Mucosa of descending colon (tissue), 3 donors: ENCODE measurements around the gene MEI1. TPM values are rescaled to one million over a fixed set of nuclear protein-coding genes. Genes with fewer than 3 reads are reported as not detected.

ENCODE experiments used
- ATAC-seq: fragments of 200-7000 bp; cut with Tn5 transposase; one replicate; pipeline ENCODE4 v1.9.1; 2020; ENCODE audit warnings: mild to moderate bottlenecking, moderate library complexity
- DNase-seq, 3 donors: peaks; one replicate each; pipeline ENCODE4 v3.0.0-alpha.2; 2020
- H3K36me3 ChIP-seq: fragments of 200-600 bp; one replicate; pipeline ENCODE4 v1.8.0; 2021; ENCODE audit warnings: low read depth, mild to moderate bottlenecking
- H3K4me1 ChIP-seq: fragments of 200-600 bp; one replicate; pipeline ENCODE4 v1.8.0; 2021; ENCODE audit warnings: low read depth, mild to moderate bottlenecking
- H3K4me3 ChIP-seq: fragments of 200-600 bp; one replicate; pipeline ENCODE4 v1.8.0; 2021; ENCODE audit warnings: mild to moderate bottlenecking
- H3K9me3 ChIP-seq: fragments of 200-600 bp; one replicate; pipeline ENCODE4 v1.8.0; 2021; ENCODE audit warnings: mild to moderate bottlenecking
- CTCF ChIP-seq: fragments of 200-600 bp; IDR thresholded peaks from one replicate; pipeline ENCODE4 v1.8.0; 2022; ENCODE audit warnings: antibody characterized with exemption, mild to moderate bottlenecking
- intact Hi-C, 2 donors: fragments of 100-400 bp; cut with DNase I in 1 of 2; cut with micrococcal nuclease in 1 of 2; formaldehyde crosslinking; loops; one replicate each; pipeline versions ENCODE4 v1.11.0 to v1.11.1; 2022; cut with DNase I, micrococcal nuclease
- long read RNA-seq, 2 donors: library from polyadenylated mRNA; unstranded; transcript quantifications; one replicate each; pipeline ENCODE4 v2.0.0, GENCODE V29; 2019 to 2021
- total RNA-seq, 3 donors: library from RNA; stranded (reverse); fragmentation: NEBNext Ultra II Directional in 2 of 3; extraction: Animal tissue kit (Norgen Biotek cat#: 25700) in 2 of 3; gene quantifications; one replicate each; pipeline versions ENCODE4 v1.2.1 to v1.2.4, GENCODE V29; 2021 to 2023
- donor health status: DM: no; HTN: no; CAD: no; lungs with moderate emphysema.
- donor health status: DM: no; HTN: no; CAD: no.
- donor health status: DM: no; HTN: yes; CAD: no.

The MEI1 gene
- total RNA-seq: 1 to 10 TPM; 1.4 to 6.4 (median 1.8) TPM
- long read RNA-seq, donor 1, partial matches to known transcripts: 0 of 1 reads
- long read RNA-seq, donor 1, other reads (novel, unspliced or antisense): 0 of 1 reads
- long read RNA-seq, donor 2, partial matches to known transcripts: 1 of 1 reads
- long read RNA-seq, donor 2, other reads (novel, unspliced or antisense): 0 of 1 reads

- Histone ChIP-seq H3K9me3 (no peaks in the 10 kb centered on the region), H3K4me1 (peaks cover 15% of the 10 kb centered on the region), H3K4me3 (no peak within 1 kb of the TSS), H3K36me3 (no peaks in the 10 kb centered on the region)
- TF ChIP-seq CTCF: no peak
- intact Hi-C loops: loop anchor here (10.0 kb wide), 2 partner anchors 105 to 245 kb away; partner anchors contain the start of genes CCDC134 (in 1 of the 2) and CENPM (in 1 of the 2)
- peak; percentile 84 to 89 (median 85) for DNase-seq
- peak; percentile 41 for ATAC-seq
Observed at GRCh38 chr22:41699264-41700107, at the start of gene MEI1. TSS of gene MEI1 (plus strand) at chr22:41699503. CDS start at chr22:41699539, 36 bp downstream.

GRCh38 chr22:41650229-41650628 lies 49.1 kb upstream of the MEI1 start:
- intact Hi-C loops: no loop called here
- ATAC-seq (no peak), DNase-seq (no peak)
- Histone ChIP-seq H3K4me1 (no peaks in the 10 kb centered on the region), H3K4me3 (no peak overlapping the region), H3K36me3 (peaks cover 14% of the 10 kb centered on the region), H3K9me3 (no peaks in the 10 kb centered on the region)
- TF ChIP-seq CTCF: no peak

- no peak for ATAC-seq
- Histone ChIP-seq H3K36me3 (peaks cover 14% of the 10 kb centered on the region), H3K9me3 (no peaks in the 10 kb centered on the region), H3K4me1 (no peaks in the 10 kb centered on the region), H3K4me3 (no peak overlapping the region)
- intact Hi-C loops: no loop called here
- DNase-seq: no peak
- no peak for TF ChIP-seq CTCF
Observed at GRCh38 chr22:41650821-41651220, 48.5 kb upstream of the MEI1 start.

- no peak for TF ChIP-seq CTCF
- Histone ChIP-seq H3K36me3 (peaks cover 27% of the 10 kb centered on the region), H3K9me3 (no peaks in the 10 kb centered on the region), H3K4me1 (no peaks in the 10 kb centered on the region), H3K4me3 (no peak overlapping the region)
- no peak for DNase-seq
- no peak for ATAC-seq
- intact Hi-C loops: no loop called here
Observed at GRCh38 chr22:41654322-41654721, 45.0 kb upstream of the MEI1 start.

GRCh38 chr22:41656556-41656955 lies 42.7 kb upstream of the MEI1 start:
- Histone ChIP-seq H3K36me3 (peaks cover 21% of the 10 kb centered on the region), H3K9me3 (no peaks in the 10 kb centered on the region), H3K4me3 (no peak overlapping the region), H3K4me1 (no peaks in the 10 kb centered on the region)
- TF ChIP-seq CTCF: no peak
- ATAC-seq (no peak), DNase-seq (no peak)
- intact Hi-C loops: no loop called here
